Thymus (tissue), 11 donors: Measurements from ENCODE around the gene COL7A1. TPM values are rescaled to one million over a fixed set of nuclear protein-coding genes. Genes with fewer than 3 reads are reported as not detected.

ENCODE experiments used
- DNase-seq, 9 donors: peaks; one replicate each; pipeline ENCODE4 v3.0.0-alpha.2; 2013; ENCODE audit warnings: low spot score in 9 of 9, low read depth in 6 of 9, missing footprints in 1 of 9
- H3K27ac ChIP-seq, 2 donors: one replicate each; pipeline ENCODE4 v1.5.1; 2013; ENCODE audit warnings: control low read depth in 1 of 2, low read depth in 1 of 2, low read length in 1 of 2, mild to moderate bottlenecking in 1 of 2, moderate library complexity in 1 of 2
- H3K27me3 ChIP-seq, 2 donors: one replicate each; pipeline ENCODE4 v1.5.1; 2013; ENCODE audit warnings: low read length in 1 of 2; ENCODE audit not compliant: control insufficient read depth in 2 of 2, insufficient read depth in 1 of 2
- H3K36me3 ChIP-seq, 2 donors: one replicate each; pipeline ENCODE4 v1.5.1; 2013; ENCODE audit warnings: low read length in 1 of 2, mild to moderate bottlenecking in 1 of 2, moderate library complexity in 1 of 2; ENCODE audit not compliant: control insufficient read depth in 2 of 2, insufficient read depth in 2 of 2
- H3K4me1 ChIP-seq, 2 donors: one replicate each; pipeline ENCODE4 v1.5.1; 2013; ENCODE audit warnings: low read length in 2 of 2; ENCODE audit not compliant: control insufficient read depth in 2 of 2, insufficient read depth in 2 of 2
- H3K4me3 ChIP-seq, 2 donors: one replicate each; pipeline ENCODE4 v1.5.1; 2013; ENCODE audit warnings: low read length in 2 of 2, control low read depth in 1 of 2, mild to moderate bottlenecking in 1 of 2
- H3K9me3 ChIP-seq, 2 donors: one replicate each; pipeline ENCODE4 v1.5.1; 2013; ENCODE audit warnings: low read length in 1 of 2, mild to moderate bottlenecking in 1 of 2; ENCODE audit not compliant: control insufficient read depth in 2 of 2, insufficient read depth in 1 of 2
- WGBS: extraction: QIAGEN DNeasy Blood & Tissue Kit; methylation state at CpG from one replicate; pipeline ENCODE4 v1.1.7; 2013; 5-methylcytosine and 5-hydroxymethylcytosine counted together
- polyA plus RNA-seq: library from polyadenylated mRNA; stranded (reverse); fragments of 200-250 nt; gene quantifications from one replicate; pipeline ENCODE4 v1.2.3, GENCODE V29; 2013
- total RNA-seq: library from RNA; stranded (reverse); fragments of 120-200 nt; gene quantifications from one replicate; pipeline ENCODE4 v1.2.4, GENCODE V29; 2013
- donor health status: healthy.

The COL7A1 gene
- total and polyA plus RNA-seq, 2 donors, result 4.4 to 273 TPM

DNA sequence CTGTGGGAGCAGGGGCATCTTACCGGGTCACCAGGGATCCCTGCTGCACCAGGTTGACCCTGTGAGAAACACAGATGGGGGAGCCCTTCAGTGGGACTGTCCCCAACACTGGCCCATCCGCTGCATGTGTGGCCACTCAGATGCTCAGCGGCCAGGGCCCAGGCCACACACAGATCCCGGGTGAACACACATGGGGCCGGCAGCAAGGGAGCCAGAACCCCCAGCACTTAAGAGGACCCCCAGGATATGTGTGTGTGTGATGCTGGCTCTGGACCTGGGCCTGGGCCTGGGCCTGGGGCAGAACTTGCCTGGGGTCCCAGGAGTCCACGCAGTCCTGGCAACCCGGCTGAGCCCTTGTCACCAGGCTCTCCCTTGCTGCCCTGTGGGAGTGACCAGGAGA lies 26.7 kb downstream of the COL7A1 start:
- DNase-seq, result no peak
- WGBS, result 97% methylated on average over 7 of the region's 7 CpGs

GRCh38 chr3:48567500-48567899 lies 27.6 kb downstream of the COL7A1 start:
- H3K4me3 ChIP-seq, result no peak overlapping the region
- peaks cover 0 to 2% of the 10 kb centered on the region in 2 donors for H3K27me3 ChIP-seq
- no peak overlapping the region for H3K27ac ChIP-seq
- H3K36me3 ChIP-seq, result no peaks in the 10 kb centered on the region
- H3K9me3 ChIP-seq, result peaks cover 0 to 5% of the 10 kb centered on the region in 2 donors
- WGBS, result 96% methylated on average over 11 of the region's 11 CpGs
- H3K4me1 ChIP-seq, result no peaks in the 10 kb centered on the region
- no peak for DNase-seq

More for the DNA sequence above, 26.7 kb downstream of the COL7A1 start:
- H3K27ac ChIP-seq, result no peak overlapping the region
- H3K4me1 ChIP-seq, result no peaks in the 10 kb centered on the region
- no peaks in the 10 kb centered on the region for H3K27me3 ChIP-seq
- H3K36me3 ChIP-seq, result no peaks in the 10 kb centered on the region
- H3K9me3 ChIP-seq, result peaks cover 0 to 5% of the 10 kb centered on the region in 2 donors
- no peak overlapping the region for H3K4me3 ChIP-seq

GRCh38 chr3:48567090-48567489 lies 28.0 kb downstream of the COL7A1 start:
- H3K27ac ChIP-seq, result no peak overlapping the region
- DNase-seq, result no peak
- H3K9me3 ChIP-seq, result peaks cover 0 to 5% of the 10 kb centered on the region in 2 donors
- no peaks in the 10 kb centered on the region for H3K4me1 ChIP-seq
- no peaks in the 10 kb centered on the region for H3K36me3 ChIP-seq
- peaks cover 0 to 2% of the 10 kb centered on the region in 2 donors for H3K27me3 ChIP-seq
- WGBS, result 93% methylated on average over 5 of the region's 5 CpGs
- no peak overlapping the region for H3K4me3 ChIP-seq

- Histone ChIP-seq H3K9me3 (peaks cover 0 to 5% of the 10 kb centered on the region in 2 donors), H3K4me3 (no peak overlapping the region), H3K27ac (no peak overlapping the region), H3K4me1 (no peaks in the 10 kb centered on the region), H3K36me3 (no peaks in the 10 kb centered on the region), H3K27me3 (peaks cover 0 to 2% of the 10 kb centered on the region in 2 donors)
- WGBS, result 92% methylated on average over 9 of the region's 9 CpGs
- no peak for DNase-seq
These were observed 28.7 kb downstream of the COL7A1 start for GRCh38 chr3:48566401-48566760.

GRCh38 chr3:48565591-48566400 lies 29.3 kb downstream of the COL7A1 start:
- peaks cover 0 to 5% of the 10 kb centered on the region in 2 donors for H3K9me3 ChIP-seq
- DNase-seq, result no peak
- H3K27me3 ChIP-seq, result peaks cover 0 to 8% of the 10 kb centered on the region in 2 donors
- H3K4me1 ChIP-seq, result peaks cover 0 to 5% of the 10 kb centered on the region in 2 donors
- no peak overlapping the region for H3K4me3 ChIP-seq
- H3K27ac ChIP-seq, result no peak overlapping the region
- 65% methylated on average over 7 of the region's 7 CpGs for WGBS
- no peaks in the 10 kb centered on the region for H3K36me3 ChIP-seq

GRCh38 chr3:48565186-48565585 lies 29.9 kb downstream of the COL7A1 start:
- WGBS, result 96% methylated on average over 11 of the region's 11 CpGs
- Histone ChIP-seq H3K4me1 (peaks cover 0 to 11% of the 10 kb centered on the region in 2 donors), H3K9me3 (peaks cover 0 to 5% of the 10 kb centered on the region in 2 donors), H3K4me3 (no peak overlapping the region), H3K36me3 (no peaks in the 10 kb centered on the region), H3K27me3 (peaks cover 0 to 13% of the 10 kb centered on the region in 2 donors), H3K27ac (no peak overlapping the region)
- DNase-seq, result no peak

DNA sequence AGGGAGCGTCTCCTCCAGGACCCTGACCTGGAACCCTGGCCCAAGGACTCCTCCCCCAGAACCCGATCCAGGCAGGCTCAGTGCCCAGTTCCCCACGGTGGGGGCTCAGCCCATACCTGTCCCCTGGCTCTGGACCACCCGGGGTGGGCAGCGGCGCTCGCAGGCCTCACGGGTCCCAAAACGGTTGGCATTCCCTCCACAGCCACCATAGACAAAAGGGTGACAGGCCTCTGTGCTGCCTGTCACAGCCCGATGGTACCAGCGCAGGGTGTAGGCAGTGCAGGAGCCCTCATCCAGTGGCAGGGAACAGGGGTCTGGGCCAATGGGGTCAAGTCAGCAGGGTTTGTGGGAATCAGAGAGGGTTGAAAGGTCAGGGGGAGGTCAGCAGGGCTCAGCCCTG lies 30.5 kb downstream of the COL7A1 start:
- Histone ChIP-seq H3K4me3 (no peak overlapping the region), H3K36me3 (no peaks in the 10 kb centered on the region), H3K4me1 (peaks cover 0 to 15% of the 10 kb centered on the region in 2 donors), H3K27me3 (peaks cover 0 to 14% of the 10 kb centered on the region in 2 donors), H3K9me3 (peaks cover 0 to 5% of the 10 kb centered on the region in 2 donors), H3K27ac (no peak overlapping the region)
- WGBS, result 95% methylated on average over 11 of the region's 11 CpGs
- no peak for DNase-seq

GRCh38 chr3:48564022-48564421 lies 31.1 kb downstream of the COL7A1 start:
- peaks cover 0 to 14% of the 10 kb centered on the region in 2 donors for H3K27me3 ChIP-seq
- peaks cover 0 to 19% of the 10 kb centered on the region in 2 donors for H3K4me1 ChIP-seq
- 91% methylated on average over 10 of the region's 10 CpGs for WGBS
- H3K36me3 ChIP-seq, result no peaks in the 10 kb centered on the region
- peaks cover 0 to 5% of the 10 kb centered on the region in 2 donors for H3K9me3 ChIP-seq
- DNase-seq, result no peak
- no peak overlapping the region for H3K27ac ChIP-seq
- no peak overlapping the region for H3K4me3 ChIP-seq

GRCh38 chr3:48563382-48563918 lies 31.7 kb downstream of the COL7A1 start, which contains the start of gene UCN2:
TSS of gene UCN2 (minus strand) at chr3:48563781. CDS start at chr3:48563124, 657 bp downstream.
- no peak for DNase-seq
- Histone ChIP-seq H3K4me1 (peaks cover 0 to 21% of the 10 kb centered on the region in 2 donors), H3K27ac (no peak within 1 kb of the TSS), H3K9me3 (peaks cover 0 to 5% of the 10 kb centered on the region in 2 donors), H3K36me3 (no peaks in the 10 kb centered on the region), H3K27me3 (peaks cover 0 to 14% of the 10 kb centered on the region in 2 donors), H3K4me3 (no peak within 1 kb of the TSS)
- WGBS, result 94% methylated on average over 6 of the region's 6 CpGs
